Posterior vena cava (tissue), 2 donors: ENCODE data around the gene HOXC5. TPM values are rescaled to one million over a fixed set of nuclear protein-coding genes. Genes with fewer than 3 reads are reported as not detected.

ENCODE experiments used
- DNase-seq: peaks from one replicate; pipeline ENCODE4 v3.0.0-alpha.2; 2020; ENCODE audit warnings: low spot score
- intact Hi-C, 2 donors: fragments of 100-400 bp; cut with DNase I; formaldehyde crosslinking; loops; one replicate each; pipeline versions ENCODE4 v1.14.1 to v1.14.2; 2022 to 2023
- total RNA-seq, 2 donors: library from RNA; stranded (reverse); fragmentation: NEBNext Ultra II Directional; extraction: Animal tissue kit (Norgen Biotek cat#: 25700); gene quantifications; one replicate each; pipeline ENCODE4 v1.2.1, GENCODE V29; 2021
- donor health status: DM: yes; HTN: yes; CAD: no.
- donor health status: DM: yes; HTN: yes; CAD: no.

HOXC5 gene
- total RNA-seq, 2 donors from 2014 or later, result 2.9 to 5.6 TPM

- DNase-seq, result peak; percentile 46
- intact Hi-C loops, result loop anchor here (2.0 to 5.0 kb wide), 2 partner anchors 20 to 35 kb away; no protein-coding TSS in a partner anchor
These were observed 6.0 kb upstream of the HOXC5 start for GRCh38 chr12:54026640-54027441.

- DNase-seq, result no peak
- intact Hi-C loops, result loop anchor here (2.0 to 5.0 kb wide), 2 partner anchors 21 to 35 kb away; no protein-coding TSS in a partner anchor
These were observed 5.4 kb upstream of the HOXC5 start for GRCh38 chr12:54027442-54027786.

GRCh38 chr12:54028314-54029201 is 4.3 kb upstream of the HOXC5 start, which contains the start of gene HOXC6:
TSS of gene HOXC6 (plus strand) at chr12:54028440. CDS start at chr12:54028522, 82 bp downstream.
- intact Hi-C loops, result loop anchor here in 1 of 2 donors (5.0 kb wide), 1 partner anchor 36 kb away; no protein-coding TSS in a partner anchor
- peak; percentile 80 for DNase-seq

- intact Hi-C loops, result loop anchor here (5.0 kb wide), 4 partner anchors 37 to 163 kb away; no protein-coding TSS in a partner anchor
- DNase-seq, result peak; percentile 78
These were observed 3.1 kb upstream of the HOXC5 start for GRCh38 chr12:54029529-54030441.

GRCh38 chr12:54030442-54030801 is 2.4 kb upstream of the HOXC5 start:
- no peak for DNase-seq
- intact Hi-C loops, result loop anchor here (5.0 kb wide), 3 partner anchors 102 to 162 kb away; no protein-coding TSS in a partner anchor

GRCh38 chr12:54030889-54031471 is 1.9 kb upstream of the HOXC5 start:
- DNase-seq, result peak; percentile 86
- intact Hi-C loops, result loop anchor here (5.0 kb wide), 3 partner anchors 101 to 161 kb away; no protein-coding TSS in a partner anchor

GRCh38 chr12:54031480-54031879 is 1.4 kb upstream of the HOXC5 start:
- intact Hi-C loops, result loop anchor here (5.0 kb wide), 3 partner anchors 101 to 161 kb away; no protein-coding TSS in a partner anchor
- DNase-seq, result no peak

- no peak for DNase-seq
- intact Hi-C loops, result loop anchor here (5.0 kb wide), 3 partner anchors 100 to 160 kb away; no protein-coding TSS in a partner anchor
These were observed 697 bp upstream of the HOXC5 start for GRCh38 chr12:54032086-54032619.

GRCh38 chr12:54033106-54033979 is 493 bp downstream of the HOXC5 start:
- intact Hi-C loops, result loop anchor here (5.0 kb wide), 3 partner anchors 99 to 159 kb away; no protein-coding TSS in a partner anchor
- DNase-seq, result no peak

- intact Hi-C loops, result loop anchor here (5.0 kb wide), 3 partner anchors 98 to 158 kb away; no protein-coding TSS in a partner anchor
- no peak for DNase-seq
These were observed 1.3 kb downstream of the HOXC5 start for GRCh38 chr12:54033980-54034784.

- intact Hi-C loops, result loop anchor here (5.0 kb wide), 4 partner anchors 42 to 157 kb away; no protein-coding TSS in a partner anchor
- no peak for DNase-seq
These were observed 2.0 kb downstream of the HOXC5 start for GRCh38 chr12:54034785-54035310.

- intact Hi-C loops, result loop anchor here in 1 of 2 donors (5.0 kb wide), 1 partner anchor 42 kb away; no protein-coding TSS in a partner anchor
- no peak for DNase-seq
These were observed 2.9 kb downstream of the HOXC5 start for GRCh38 chr12:54035568-54036264.

GRCh38 chr12:54036620-54037359 is 3.9 kb downstream of the HOXC5 start:
- intact Hi-C loops, result loop anchor here in 1 of 2 donors (5.0 kb wide), 1 partner anchor 41 kb away; no protein-coding TSS in a partner anchor
- DNase-seq, result no peak
